HuH-7.5 (cell line): ENCODE results near the gene ATXN1.
"Not testable (repeated sequence)": the region's sequence is repeated elsewhere in the genome, so short reads cannot be mapped to it uniquely, and the experiment has no call there.

Experiments used
- DNase-seq: peaks from one replicate; pipeline ENCODE4 v3.0.0; 2011; ENCODE audit warnings: low spot score

The ATXN1 gene

DNA sequence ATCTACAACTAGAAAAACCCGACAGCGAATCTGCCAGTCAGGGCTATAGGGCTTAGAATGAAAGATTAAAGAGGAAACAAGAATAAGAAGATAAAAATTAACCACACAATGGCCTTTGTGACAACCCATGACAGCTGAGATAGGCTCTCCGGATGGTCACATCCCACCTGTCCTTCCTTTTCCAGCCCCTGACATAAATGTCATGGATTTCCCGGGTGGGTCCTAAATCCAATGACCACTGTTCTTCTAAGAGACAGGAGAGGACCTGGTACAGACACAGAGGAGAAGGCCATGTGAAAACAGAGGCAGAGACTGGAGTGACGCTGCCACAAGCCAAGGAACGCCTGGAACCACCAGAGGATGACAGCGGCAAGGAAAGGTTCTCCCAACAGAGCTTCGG is 41.8 kb downstream of the ATXN1 start:
- DNase-seq: no peak

DNA sequence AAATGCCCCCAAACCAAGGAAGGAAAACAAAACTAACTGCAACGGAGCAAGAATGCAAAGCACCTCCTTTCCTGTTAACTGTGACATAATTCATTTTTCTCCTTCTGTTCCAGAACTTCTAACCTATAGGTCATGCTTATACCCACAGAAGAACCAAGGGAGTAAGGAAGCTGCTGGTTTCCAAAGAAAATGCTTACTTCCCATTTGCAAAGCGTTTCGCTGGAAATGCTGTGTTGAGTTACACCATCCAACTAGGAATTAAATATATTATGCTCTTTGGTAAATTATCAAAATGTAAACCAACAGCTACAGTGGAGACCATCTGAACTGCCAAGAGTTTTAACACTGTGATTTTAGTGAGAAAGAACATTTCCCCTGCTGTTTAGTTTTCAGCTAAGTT is 42.9 kb downstream of the ATXN1 start:
- DNase-seq: no peak

DNA sequence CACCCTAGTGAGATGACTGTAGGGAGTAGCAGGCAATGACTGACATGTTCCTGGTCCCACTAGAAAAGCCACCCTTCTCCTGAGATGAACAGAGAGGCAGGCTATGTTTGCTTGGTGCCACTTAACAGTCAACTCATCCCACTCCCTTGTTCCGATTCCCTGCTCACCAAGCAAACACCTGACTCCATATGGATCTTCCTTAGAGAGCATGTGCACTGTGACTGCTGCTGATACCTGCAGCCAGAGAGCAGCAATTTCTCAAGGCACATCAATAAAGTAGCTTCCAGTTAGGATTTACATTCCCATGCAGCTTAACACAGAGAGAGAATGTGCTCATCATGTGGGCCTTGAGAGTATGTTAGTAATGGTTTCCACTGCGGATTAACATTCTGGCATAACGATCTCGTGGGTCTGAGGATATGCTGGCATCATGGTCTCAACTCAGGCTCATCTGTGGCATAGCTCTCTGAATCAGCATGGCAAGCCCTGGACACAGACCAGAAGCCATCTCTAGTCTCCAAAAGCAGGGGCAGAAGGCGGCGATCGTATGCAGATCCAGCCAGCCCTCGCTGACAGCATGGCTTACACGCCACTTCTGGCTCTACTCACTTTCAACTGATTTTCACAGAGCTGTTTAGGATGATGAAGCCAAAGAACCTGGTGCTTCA is 43.9 kb downstream of the ATXN1 start:
- no peak for DNase-seq

DNA sequence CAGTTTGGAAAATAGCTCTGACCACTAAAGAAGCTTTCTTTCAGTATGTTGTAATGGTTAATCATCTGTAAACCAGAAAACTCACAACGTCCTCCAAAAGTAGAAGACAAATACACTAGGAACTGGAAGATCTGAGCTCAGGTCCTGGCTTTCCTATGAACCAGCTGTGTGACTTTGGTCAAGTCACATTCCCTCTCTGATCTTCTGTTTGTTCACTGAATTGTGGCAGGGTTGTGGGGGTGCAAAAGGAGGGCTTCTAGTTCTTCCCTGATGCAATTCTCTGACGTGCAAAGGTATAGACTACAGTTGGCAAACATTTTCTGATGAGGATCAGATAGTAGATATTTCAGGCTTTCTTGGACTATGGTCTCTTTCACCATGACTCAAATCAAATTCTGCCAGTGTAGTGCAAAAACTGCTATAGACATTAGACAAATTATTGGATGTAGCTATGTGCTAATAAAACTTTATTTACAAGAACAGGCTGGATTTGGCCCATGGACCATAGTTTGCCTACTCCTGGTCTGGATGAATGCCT is 44.9 kb downstream of the ATXN1 start:
- DNase-seq: no peak

DNA sequence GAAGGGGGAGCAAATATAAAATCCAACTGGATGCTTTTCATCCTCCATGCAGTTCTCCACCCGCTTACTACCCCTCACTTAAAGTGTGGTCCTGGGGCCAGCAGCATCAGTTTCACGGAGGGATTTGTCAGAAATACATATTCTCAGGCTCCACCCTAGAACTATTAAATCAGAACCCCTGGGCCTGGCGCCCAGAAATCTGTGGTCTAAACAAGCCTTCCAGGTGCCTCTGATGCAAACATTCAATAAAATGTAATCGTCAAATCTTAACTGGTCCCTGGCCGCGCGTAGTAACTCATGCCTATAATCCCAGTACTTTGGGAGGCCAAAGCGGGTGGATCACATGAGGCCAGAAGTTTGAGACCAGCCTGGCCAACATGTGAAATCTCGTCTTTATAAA is 47.7 kb downstream of the ATXN1 start:
- DNase-seq: no peak

DNA sequence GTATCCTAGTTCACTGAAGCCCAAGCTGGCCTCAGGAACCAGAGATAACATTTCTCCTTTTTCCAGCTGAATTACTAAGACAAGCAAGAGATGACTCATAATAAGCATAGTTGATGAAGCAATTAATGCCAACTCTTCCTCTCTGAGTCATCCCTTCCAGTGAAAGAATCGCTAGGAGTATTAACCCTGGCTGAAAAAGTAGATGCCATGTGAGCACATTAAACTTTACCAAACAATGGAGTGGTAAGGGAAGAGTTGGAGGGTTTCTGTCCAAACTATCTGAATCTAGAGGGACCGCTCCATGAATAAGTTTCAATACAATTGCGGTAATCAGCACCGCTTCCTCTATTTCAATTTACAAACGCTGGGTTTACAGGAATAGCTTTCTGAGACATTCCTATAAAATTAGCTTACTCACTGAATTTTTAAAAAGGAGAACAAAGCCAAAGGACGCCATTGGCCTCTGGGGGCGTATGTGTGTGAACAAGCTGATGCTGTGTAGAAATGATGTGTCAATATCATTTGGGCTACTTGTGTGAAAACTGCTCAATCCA is 48.3 kb downstream of the ATXN1 start:
- DNase-seq: no peak

DNA sequence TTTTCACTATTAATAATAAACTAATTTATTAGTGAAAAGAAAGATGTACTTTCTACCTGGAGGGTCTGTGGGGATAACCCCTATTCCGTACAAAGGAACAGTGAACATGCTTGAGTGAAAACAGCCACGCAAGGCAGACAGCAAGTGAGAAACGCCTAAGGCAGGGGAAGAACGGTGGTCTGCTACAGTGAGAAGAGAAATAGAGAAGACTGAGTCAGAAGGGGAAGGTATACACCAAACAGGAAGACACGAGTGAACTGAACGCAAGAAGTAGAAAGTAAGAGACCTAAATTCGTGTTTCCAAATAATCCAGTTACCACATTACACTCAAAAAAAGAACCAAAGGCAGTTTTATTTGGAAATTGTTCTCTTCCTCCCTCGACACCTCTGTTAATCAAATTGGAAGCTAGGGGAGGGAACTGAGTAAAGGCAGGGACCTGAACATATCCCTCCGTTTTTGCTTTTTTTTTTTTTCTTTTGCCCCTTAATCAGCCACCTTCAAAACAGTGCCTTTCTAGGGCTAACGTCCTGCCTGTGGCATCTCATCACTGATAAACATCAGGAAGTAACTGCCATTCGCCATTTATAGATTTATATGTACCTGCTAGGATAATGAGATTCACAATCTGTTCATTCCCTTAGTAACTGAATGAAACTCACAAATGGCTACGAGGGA is 48.9 kb downstream of the ATXN1 start:
- DNase-seq: no peak

DNA sequence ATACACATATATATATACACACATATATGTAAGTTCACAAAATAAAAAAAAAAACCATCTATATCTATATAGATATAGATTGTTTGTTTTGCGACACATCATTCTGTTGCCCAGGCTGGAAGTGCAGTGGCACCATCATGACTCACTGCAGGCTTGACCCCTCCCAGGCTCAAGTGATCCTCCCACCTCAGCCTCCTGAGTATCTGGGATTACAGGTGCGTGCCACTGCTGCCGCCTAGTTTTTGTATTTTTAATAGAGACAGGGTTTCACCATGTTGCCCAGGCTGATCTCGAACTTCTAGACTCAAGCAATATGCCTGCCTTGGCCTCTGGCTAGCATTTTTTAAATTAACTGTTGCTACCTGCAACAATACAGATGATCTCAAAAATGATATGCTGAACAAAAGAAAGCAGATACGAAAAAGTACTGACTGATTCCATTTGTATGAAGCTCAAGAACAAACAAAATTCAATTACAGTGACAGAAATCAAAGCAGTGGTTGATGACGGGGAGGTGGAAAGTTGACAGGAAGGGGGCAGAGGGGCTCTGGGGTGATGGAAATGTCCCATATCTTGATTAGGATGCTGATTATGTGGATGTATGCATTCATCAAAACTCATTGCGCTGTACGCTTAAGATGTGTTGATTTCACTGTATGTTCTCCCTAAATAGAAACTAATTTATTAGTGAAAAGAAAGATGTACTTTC is 49.6 kb downstream of the ATXN1 start:
- DNase-seq: no peak

DNA sequence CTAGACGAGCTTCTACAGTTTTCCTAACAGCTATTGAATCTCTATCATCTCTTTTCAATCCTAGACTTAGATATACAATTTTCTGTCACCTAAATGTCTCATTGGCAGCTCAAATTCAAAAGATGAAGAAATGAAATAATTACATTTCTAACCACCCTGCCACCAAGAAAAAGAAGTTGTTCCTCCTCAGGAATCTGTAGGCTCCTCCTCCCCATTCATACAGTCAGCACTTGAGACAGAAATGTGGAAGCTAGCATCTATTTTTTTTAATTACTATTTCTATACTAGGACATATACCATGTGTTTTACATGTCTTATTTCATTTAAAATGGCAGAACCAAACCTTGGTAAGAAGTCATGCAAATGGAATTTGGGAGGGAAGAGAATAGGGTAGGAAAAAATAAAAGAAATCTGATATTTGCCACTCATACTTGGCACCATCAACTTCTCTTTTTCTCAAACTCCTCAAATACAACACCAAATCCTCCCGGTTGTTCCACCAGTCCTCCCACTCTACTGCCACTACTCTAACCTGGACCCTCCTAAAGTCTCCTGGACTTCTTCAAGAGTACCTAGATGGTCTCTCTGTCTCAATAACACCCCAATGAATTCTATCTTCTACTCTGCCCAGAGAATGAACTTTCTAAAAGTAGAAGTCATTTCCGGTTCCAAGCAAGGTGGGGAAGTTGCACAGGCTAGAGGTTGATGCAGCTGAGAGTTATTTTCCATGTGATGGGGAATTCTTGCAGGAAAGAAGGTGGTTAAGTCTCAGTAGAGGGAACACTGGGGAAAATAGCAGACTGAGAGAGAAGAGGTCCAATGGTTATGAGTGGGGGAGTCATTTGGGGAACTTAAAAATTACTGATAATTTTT is 54.1 kb downstream of the ATXN1 start:
- DNase-seq: no peak

DNA sequence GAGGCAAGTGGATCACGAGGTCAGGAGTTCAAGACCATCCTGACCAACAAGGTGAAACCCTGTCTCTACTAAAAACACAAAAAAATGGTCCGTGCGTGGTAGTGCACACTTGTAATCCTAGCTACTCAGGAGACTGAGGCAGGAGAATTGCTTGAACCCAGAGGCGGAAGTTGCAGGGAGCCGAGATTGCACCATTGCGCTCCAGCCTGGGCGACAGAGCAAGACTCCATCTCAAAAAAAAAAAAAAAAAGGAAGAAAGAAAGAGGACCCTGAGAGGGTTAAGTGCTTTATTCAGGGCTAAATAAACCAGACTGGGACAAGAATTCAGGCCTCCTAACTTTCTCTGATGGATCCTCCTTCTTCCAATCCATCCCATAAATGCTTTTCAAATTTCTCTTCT is 54.8 kb downstream of the ATXN1 start:
- not testable (repeated sequence) for DNase-seq

DNA sequence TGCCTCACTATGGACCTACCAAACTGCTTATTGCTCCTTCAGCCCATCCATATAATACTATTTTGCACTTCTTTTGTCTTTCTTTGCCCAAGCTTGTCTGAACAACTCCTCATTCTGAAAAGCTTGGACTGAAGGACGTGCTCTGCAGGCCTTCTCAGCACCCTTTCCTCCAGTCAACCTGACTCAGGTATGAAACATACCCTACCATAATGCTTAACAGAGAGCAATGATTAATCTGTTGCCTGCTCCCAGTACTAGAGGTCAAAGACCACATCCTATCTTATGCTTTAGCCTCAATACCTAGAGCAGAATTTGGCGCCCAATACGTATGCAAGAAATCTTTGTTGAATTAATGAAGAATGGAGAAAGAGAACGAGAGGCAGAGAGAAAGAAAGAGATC is 55.2 kb downstream of the ATXN1 start:
- no peak for DNase-seq

DNA sequence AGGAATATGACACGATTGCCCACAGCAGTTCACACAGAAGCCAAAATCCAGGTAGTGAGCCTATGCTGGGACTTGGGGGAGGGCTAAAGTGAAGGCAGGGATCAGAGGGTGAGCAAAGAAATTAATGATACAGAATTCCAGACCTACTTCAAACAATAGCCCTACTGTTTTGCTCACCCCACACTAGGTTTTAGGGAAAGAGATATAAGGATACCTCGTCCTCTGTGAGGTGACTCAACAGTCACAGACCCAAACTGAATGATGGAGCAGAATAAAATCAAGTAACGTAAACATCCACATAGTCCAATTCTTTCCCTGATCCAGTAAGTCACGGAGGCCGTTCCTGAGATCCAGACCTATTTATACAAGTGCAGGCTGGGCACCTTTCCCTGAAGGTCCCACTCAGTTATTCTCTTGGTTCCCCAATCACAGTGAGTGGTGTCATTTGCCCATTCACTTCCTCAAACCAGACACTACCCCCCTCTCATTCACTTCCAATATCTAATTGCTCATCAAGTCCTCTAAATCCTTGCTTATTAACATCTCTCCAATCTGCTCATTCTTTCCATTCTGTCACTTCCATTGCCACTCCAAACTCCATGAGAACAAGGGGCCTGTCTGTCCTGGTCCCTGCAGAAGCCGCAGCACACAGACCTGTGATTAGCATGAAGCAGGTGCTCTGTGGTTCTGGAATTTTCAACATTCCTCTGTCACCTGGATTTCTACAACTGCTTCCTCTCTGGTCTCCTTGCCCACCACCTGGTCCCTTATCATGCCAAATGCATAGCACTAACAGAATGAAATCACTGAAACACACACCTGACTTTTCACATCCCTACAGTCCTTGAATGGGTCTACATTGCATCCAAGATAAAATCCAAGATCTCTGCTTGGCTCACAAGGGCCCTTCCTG is 55.9 kb downstream of the ATXN1 start:
- DNase-seq: no peak

DNA sequence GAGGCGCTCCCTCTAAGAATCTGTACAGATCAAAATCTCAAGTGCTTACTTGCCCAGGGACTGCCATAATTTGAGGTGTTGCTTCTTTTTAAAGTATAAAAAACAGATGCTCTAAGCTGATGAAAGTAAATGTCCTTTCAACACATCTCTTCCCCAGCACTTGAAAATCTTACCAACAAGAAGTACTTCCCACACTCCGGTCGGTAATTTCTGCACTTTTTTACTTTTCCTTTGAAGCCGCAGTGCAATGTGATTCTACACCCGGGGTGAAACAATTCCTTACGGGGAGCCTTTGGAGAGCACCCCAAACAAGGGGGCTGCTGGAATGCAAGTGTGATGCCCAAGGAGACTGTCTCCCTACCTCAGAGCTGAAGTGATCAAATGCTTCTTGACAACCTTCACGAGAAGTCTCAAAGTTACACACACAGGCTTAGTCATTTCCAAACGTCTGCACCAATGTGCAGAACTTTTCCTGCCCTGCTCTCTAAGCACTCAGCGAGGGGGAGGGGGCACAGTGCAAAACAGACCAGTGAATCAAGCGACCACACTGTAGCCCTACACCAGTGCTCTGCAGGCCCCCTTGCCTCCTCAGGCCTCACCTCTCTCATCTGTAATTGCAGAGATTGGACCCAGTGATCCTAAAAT is 56.7 kb downstream of the ATXN1 start:
- DNase-seq: no peak

DNA sequence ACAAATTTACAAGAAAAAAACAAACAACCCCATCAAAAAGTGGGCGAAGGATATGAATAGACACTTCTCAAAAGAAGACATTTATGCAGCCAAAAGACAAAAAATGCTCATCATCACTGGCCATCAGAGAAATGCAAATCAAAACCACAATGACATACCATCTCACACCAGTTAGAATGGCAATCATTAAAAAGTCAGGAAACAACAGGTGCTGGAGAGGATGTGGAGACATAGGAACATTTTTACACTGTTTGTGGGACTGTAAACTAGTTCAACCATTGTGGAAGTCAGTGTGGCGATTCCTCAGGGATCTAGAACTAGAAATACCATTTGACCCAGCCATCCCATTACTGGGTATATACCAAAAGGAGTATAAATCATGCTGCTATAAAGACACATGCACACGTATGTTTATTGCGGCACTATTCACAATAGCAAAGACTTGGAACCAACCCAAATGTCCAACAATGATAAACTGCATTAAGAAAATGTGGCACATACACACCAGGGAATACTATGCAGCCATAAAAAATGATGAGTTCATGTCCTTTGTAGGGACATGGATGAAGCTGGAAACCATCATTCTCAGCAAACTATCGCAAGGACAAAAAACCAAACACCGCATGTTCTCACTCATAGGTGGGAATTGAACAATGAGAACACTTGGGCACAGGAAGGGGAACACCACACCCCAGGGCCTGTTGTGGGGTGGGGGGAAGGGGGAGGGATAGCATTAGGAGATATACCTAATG is 58.5 kb downstream of the ATXN1 start:
- not testable (repeated sequence) for DNase-seq

DNA sequence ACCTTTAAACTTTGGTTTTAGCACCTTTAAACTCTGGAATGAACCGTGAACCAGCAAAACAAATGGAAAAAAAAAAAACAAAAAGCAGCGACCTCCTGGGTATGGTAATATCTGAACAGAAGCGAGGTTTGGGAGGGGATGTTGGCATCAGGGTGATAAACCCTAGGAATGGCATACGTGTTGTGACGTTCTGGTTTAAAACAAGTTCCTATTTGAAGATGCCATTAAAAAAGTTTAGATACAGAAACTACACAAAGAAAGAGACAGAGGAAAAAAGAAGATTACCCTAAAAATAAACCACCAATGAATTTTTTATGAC is 60.4 kb downstream of the ATXN1 start:
- no peak for DNase-seq

DNA sequence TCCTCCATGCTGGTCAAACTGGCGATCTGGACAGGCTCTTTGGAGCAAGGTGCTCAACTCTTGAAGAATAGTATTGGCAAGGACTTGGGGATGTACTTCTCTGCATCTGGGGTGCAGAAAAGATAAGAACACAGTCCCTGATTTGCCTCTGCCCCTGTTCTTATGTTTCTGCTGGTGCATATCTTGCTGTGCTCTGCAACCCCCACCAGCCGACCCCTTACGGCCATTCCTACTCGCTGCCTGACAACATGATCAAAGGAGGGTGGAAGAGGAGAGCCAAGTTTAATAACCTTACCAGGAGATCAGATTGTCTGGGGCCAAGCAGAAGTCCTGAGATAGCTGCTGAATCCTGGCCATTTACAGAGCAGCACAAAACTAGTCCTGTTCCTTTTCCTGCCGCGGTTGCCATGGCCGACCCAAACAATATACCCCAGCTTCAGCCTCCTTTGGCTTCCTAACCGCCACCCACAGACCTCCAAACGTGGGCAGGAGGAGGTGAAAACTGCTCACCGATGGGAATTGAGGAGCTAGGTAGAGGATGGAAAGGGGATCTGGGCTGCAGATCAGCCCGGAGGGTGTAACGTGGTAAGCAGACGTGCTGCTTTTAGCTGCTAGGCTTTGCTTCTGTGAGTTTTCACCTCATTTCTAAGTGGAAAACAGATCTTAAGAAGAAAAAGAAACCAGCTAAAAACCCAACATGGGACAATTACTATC is 60.9 kb downstream of the ATXN1 start:
- no peak for DNase-seq

DNA sequence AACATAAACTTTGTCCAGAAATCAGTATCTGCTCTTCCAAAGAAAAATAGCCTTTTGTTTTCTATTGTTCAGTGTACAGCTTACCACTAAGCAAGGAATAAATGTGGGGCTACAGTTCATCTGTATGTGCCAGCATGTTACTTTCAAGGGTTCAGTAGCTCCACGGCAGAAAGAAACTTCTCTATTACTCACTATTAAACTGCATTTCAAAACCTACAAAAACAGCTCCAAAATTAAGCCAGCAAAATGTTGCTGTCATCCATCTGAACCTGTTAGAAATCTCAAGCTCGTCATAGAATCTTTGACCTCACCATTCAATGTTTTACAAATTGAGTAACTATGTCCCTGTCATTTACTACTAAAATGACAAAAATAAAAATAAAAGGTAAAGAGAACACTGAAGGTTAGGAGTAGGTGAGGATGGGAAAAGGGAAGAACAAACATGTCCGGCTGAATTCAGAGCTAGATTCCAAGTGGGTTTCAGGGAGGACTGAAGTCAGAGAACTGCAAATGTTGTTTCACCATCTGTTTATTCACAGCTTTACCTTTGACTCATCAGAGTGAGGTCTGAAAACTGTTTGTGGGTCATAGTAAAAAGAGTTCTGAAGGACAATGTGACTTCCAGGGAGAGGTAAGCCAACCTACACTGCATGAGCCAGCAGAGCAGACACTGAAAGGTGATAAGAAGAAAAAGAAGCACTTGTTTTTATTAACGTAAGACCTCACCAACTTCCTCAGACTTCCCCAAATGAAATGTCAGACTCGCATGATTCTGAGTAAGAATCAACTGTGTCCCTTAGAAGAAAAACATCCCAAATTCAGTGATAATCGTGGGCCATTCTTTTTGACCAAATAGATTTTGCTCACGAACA is 62.0 kb downstream of the ATXN1 start:
- DNase-seq: no peak

DNA sequence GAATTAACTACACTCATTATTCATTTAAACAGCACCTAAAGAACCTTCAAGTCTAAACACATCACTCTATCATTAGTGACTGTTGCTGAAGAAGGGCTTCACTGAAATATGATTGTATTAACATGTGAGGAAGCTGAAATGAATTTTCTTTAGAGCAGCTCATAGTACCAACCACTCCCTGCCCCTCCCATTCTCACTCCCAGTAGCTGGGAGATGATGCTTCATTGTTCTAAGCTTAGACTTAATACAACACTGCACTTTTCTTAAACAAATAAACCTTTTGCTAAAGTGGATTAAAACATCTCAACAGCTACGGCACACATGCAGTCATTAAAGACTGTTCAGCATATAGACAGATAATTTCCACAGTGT is 63.1 kb downstream of the ATXN1 start:
- no peak for DNase-seq
